HG03342 (cell line): ENCODE data around the gene CCDC28B.
A peak's percentile ranks its signal among the peaks of the same experiment; 100 is the strongest.

Experiments
- ATAC-seq: cut with Tn5 transposase; IDR thresholded peaks from one replicate; pipeline ENCODE4 v1.9.1; 2021; ENCODE audit warnings: mild to moderate bottlenecking, moderate library complexity; ENCODE audit not compliant: unreplicated experiment

CCDC28B gene

GRCh38 chr1:32249831-32250525, 49.6 kb downstream of the CCDC28B start:
- peak; percentile 54 for ATAC-seq

- no peak for ATAC-seq
Measured at GRCh38 chr1:32250893-32251716, 50.7 kb downstream of the CCDC28B start, which contains the start of gene LCK. TSS of gene LCK (plus strand) at chr1:32251265. CDS start at chr1:32274330, 23,065 bp downstream.
